T-helper 2 cell treated with Interferon-gamma antibody and Interleukin-4, amounts not matched to agents 100 ng/mL and 5 ng/mL, for 36 hours (primary cell): ENCODE data around the gene PJVK. TPM values are rescaled to one million over a fixed set of nuclear protein-coding genes. Genes with fewer than 3 reads are reported as not detected.
"Not testable (repeated sequence)": the region's sequence is repeated elsewhere in the genome, so short reads cannot be mapped to it uniquely, and the experiment has no call there.

Source experiments
- intact Hi-C: fragments of 100-400 bp; cut with micrococcal nuclease; formaldehyde crosslinking; loops from one replicate; pipeline ENCODE4 v1.15.1; 2023
- total RNA-seq: library from RNA; stranded (reverse); gene quantifications from 2 replicates; pipeline ENCODE4 v1.2.3, GENCODE V29; 2022

The PJVK gene
- total RNA-seq, 1 donor from 2014 or later, result 1.7 TPM

- intact Hi-C loops, result no loop called here
These were observed 22.8 kb upstream of the PJVK start for GRCh38 chr2:178428396-178428806.

GRCh38 chr2:178429336-178429735 is 21.8 kb upstream of the PJVK start:
- intact Hi-C loops, result no loop called here

DNA sequence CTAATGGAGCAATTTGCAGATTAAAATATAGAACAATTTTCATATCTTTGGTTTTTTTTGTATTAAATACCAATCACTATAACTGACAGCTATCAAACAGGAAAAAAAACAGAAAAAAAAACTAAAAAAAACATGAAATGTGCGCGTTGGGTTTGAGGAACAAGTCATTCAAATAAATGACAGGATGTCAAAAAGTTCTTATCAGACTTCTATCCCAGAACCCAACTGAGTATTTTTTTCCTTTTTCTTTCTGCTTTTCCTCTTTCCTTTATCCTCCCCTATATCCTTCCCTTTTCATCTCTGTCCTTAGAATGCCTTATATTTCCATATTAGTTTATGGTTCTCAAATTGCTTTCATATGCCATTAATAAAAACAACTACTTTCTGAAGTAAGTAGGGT is 14.5 kb upstream of the PJVK start:
- intact Hi-C loops, result no loop called here

- intact Hi-C loops, result no loop called here
These were observed 9.8 kb upstream of the PJVK start for GRCh38 chr2:178441426-178441825.

- intact Hi-C loops, result no loop called here
These were observed 2.1 kb upstream of the PJVK start for GRCh38 chr2:178448968-178449661.

DNA sequence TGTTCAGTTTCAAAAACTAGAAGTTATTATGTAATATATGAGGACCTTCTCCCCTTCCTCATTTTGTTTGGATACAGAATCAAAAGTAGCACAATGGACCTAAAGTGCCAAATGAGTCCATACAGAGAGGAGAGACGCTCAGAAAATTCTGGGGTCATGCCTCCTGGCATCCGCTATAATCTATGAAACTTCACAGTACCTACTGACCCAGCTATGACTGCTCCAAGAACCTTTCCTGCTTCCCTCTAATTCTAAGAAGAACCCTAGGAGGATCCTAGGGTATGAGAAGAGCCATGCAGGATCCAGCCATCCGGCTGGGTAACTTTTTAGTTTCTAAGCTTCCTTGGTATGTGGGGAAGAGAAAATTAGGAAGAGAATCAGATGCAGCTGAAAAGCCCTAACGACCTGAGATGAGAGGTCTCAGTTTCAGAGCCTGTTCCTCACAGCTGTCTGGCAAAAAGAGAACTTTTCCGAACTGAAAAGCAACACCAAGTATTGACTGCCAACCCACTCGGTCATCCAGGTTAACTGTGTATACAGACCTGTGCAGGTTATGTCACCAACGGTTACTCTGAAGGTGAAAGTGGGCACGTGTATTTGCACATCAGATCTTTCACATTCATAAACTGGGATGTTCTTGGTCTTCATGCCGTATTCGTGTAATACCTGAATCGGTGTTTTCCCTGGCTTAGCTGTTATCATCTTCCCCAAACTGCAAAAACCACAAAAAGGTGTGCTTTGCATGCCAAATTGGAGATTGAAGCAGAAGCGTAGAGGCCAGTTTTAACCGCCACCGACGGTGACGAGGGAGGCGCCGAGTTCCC is 1.3 kb upstream of the PJVK start:
- intact Hi-C loops, result loop anchor here (1.0 to 2.0 kb wide), 5 partner anchors 36 to 1557 kb away; partner anchors contain the start of genes CWC22, OSBPL6 and RBM45

- intact Hi-C loops, result loop anchor here (1.0 to 2.0 kb wide), 5 partner anchors 36 to 1556 kb away; partner anchors contain the start of genes CWC22, OSBPL6 and RBM45
These were observed 729 bp upstream of the PJVK start for GRCh38 chr2:178450524-178450773.

GRCh38 chr2:178452334-178452733 is 1.2 kb downstream of the PJVK start:
- intact Hi-C loops, result no loop called here

DNA sequence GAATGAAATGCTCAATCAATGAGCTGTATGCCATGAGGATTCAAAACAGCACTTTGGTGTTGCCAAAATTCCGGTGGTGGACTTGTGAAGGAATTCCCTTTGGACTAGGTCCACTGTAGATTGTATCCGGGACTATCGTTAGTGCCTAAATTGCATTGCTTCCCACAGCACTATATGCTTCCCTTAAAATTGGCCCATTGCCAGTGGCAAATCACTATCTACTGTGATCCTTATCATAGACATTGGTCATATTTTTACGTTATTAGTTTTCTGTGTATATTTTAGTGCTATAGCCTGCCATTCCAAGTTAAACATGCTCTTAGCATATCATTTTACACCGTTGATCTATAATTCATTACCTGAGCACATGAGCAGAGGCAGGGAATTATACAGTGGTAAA is 1.7 kb downstream of the PJVK start:
- intact Hi-C loops, result no loop called here

GRCh38 chr2:178455947-178456346 is 4.8 kb downstream of the PJVK start:
- intact Hi-C loops, result no loop called here

GRCh38 chr2:178457390-178457886 is 6.3 kb downstream of the PJVK start:
- intact Hi-C loops, result no loop called here

- intact Hi-C loops, result no loop called here
These were observed 18.2 kb downstream of the PJVK start for GRCh38 chr2:178469219-178469849.

GRCh38 chr2:178471313-178471712 is 20.1 kb downstream of the PJVK start:
- intact Hi-C loops, result not testable (repeated sequence)

DNA sequence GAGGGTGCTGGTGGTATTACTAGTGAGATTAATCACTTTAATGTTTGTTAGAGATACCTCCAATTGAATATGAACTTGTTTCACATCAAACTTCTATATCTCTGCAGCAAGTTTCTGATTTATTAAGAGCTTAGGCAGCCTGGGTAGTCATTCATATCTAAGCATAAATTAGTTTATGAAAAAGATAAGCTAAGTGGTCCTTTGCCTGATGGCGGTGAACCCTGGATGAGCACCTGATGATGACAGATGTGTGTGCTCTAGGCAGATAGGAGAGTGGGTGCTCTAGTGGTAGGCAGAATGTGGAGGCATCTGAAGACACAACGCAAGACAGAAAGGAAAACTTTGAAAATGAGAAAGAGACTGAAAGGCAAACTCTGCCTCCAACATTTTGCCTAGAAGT is 22.2 kb downstream of the PJVK start:
- intact Hi-C loops, result no loop called here

DNA sequence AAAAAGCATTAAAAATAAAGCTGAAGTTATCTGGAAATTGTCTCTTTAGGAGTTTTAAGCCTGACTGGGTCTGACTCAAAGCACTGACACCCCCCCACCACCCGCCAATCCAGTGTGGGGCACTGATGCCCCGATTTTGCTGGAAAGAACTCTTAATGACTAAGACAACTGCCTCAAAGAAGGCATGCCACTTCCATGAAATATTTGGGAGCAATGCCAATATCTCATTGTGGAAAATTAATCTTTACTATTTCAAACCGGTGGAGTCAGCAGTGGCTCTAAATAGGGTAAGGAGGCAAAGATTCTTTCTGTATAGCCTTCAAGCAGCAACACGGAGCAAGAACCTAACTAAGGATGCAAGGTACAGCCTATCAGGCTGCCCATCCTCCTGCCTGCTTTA is 22.8 kb downstream of the PJVK start:
- intact Hi-C loops, result no loop called here

- intact Hi-C loops, result no loop called here
These were observed 23.4 kb downstream of the PJVK start for GRCh38 chr2:178474560-178474959.

GRCh38 chr2:178476477-178476876 is 25.3 kb downstream of the PJVK start:
- intact Hi-C loops, result no loop called here

- intact Hi-C loops, result loop anchor here (1.0 kb wide), 2 partner anchors 26 to 63 kb away; partner anchors contain the start of genes PJVK and PRKRA
These were observed 26.4 kb downstream of the PJVK start for GRCh38 chr2:178477443-178478129.

GRCh38 chr2:178478130-178478438 is 26.9 kb downstream of the PJVK start:
- intact Hi-C loops, result loop anchor here (1.0 kb wide), 2 partner anchors 27 to 64 kb away; partner anchors contain the start of genes PJVK and PRKRA

DNA sequence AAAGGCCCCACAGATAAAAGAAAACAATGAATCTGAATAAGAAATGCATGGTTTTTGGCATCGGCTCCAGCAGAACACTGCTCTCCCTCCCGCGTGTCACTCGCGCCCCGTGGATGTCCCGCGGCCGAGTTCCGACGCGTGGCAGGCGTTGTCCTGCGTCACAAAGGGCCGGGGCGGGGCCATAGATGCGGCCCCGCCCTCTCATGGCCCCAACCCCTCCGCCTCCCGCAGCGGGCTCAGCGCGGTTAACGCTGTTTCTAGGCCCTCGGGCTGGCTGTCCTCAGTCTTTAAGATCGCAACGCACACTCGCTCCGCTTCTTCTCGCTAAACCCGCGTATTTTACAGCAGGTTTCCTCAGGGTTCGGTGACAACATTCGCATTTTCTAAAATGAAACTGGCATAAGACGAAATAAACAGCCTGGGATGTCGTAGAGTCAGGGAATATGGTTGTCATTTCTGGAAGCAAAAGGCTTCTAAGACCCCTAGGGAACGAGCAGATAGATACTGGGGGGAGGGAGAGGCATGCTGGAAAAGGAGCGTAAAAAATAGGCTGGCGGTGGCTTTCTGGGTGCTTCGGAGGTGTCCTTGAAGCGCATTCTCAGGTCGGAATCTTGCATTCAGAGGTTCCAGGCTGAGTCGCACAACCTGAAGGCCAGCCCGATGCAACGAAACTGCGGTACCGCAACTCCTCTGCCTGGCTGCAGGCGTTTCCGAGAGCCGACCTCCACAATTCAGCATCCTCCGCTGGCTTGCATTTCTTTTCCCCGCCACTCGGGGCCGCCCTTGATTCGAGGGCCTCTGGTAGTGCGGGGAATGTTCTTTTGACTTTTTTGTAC is 27.5 kb downstream of the PJVK start, which contains the start of gene FKBP7:
Gene FKBP7 (minus strand): TSS at position 162 of the 836 bp plus-strand sequence. CDS start 101 bp downstream, at position 61.
- intact Hi-C loops, result loop anchor here (1.0 kb wide), 3 partner anchors 27 to 365 kb away; partner anchors contain the start of genes PJVK and PRKRA
